GM12872 (cell line): ENCODE data around the gene PAGR1.
A peak's percentile ranks its signal among the peaks of the same experiment; 100 is the strongest.

ENCODE experiments used
- TF ChIP-seq, protein P1 (sequence below): IDR thresholded peaks from 3 replicates; pipeline ENCODE4 v1.5.1; 2011; ENCODE audit warnings: low read depth, mild to moderate bottlenecking, low read length, moderate library complexity; ENCODE audit not compliant: insufficient read depth

The PAGR1 gene

GRCh38 chr16:29843931-29844330 is 28.0 kb downstream of the PAGR1 start:
- TF ChIP-seq, protein P1, sequence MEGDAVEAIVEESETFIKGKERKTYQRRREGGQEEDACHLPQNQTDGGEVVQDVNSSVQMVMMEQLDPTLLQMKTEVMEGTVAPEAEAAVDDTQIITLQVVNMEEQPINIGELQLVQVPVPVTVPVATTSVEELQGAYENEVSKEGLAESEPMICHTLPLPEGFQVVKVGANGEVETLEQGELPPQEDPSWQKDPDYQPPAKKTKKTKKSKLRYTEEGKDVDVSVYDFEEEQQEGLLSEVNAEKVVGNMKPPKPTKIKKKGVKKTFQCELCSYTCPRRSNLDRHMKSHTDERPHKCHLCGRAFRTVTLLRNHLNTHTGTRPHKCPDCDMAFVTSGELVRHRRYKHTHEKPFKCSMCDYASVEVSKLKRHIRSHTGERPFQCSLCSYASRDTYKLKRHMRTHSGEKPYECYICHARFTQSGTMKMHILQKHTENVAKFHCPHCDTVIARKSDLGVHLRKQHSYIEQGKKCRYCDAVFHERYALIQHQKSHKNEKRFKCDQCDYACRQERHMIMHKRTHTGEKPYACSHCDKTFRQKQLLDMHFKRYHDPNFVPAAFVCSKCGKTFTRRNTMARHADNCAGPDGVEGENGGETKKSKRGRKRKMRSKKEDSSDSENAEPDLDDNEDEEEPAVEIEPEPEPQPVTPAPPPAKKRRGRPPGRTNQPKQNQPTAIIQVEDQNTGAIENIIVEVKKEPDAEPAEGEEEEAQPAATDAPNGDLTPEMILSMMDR, result no peak

GRCh38 chr16:29844575-29845331 is 28.8 kb downstream of the PAGR1 start:
- TF ChIP-seq, protein P1, result no peak

GRCh38 chr16:29845656-29846055 is 29.7 kb downstream of the PAGR1 start:
- TF ChIP-seq, protein P1, result no peak

GRCh38 chr16:29848420-29849297 is 32.7 kb downstream of the PAGR1 start:
- TF ChIP-seq, protein P1, result peak; percentile 98

DNA sequence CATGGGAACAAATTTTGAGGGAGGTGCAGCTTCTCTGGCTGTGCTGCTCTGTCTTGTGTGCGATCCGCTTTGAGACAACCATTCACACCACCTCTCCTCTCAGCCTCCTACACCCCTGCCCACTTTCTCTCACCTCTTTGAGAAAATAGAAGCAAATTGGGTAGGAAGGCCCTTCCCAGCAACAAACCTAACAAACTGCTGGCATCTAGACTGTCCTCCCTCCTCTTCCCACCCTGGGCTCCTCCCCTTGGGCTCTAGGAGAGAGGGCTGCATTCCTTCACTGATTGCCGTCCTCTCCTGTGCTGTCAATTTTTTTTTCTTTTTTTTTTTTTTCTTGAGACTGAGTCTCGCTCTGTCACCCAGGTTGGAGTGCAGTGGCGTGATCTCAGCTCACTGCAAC is 33.6 kb downstream of the PAGR1 start:
- TF ChIP-seq, protein P1, result no peak

DNA sequence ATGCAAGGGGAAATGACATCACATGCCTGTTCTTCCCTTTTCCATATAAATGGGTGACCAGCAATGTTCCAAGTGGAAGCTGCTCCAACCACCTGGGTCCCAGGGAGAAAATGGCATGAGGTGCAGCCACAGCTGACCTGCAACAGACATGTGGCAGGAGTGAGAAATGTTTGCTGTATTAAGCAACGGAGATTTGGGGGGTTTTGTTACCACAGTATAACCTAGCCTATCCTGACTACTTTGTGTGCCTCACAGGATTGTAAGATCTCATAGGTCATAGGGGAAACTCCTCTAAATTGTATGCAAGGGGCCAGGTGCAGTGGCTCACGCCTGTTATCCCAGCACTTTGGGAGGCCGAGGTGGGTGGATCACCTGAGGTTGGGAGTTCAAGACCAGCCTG is 35.0 kb downstream of the PAGR1 start:
- TF ChIP-seq, protein P1, result no peak

GRCh38 chr16:29852654-29853053 is 36.7 kb downstream of the PAGR1 start:
- TF ChIP-seq, protein P1, result no peak
